OCI-LY1 (cell line): ENCODE measurements around the gene LCMT1.

Source experiments
- EZH2 ChIP-seq: fragments of 200-600 bp; sonication (generic), shearing (Covaris generic); IDR thresholded peaks from 2 replicates; pipeline ENCODE4 v1.8.0; 2017; ENCODE audit warnings: borderline replicate concordance, mixed run types, mild to moderate bottlenecking, antibody characterized with exemption, low read length, moderate library complexity, mixed read lengths
- TF ChIP-seq, protein P1 (sequence below): fragments of 200-600 bp; sonication (generic), shearing (Covaris generic); IDR thresholded peaks from 2 replicates; pipeline ENCODE4 v1.5.1; 2017; ENCODE audit warnings: mild to moderate bottlenecking, antibody characterized with exemption, low read length, moderate library complexity, mixed read lengths

GRCh38 chr16:25135254-25135878 lies 23.8 kb downstream of the LCMT1 start:
- TF ChIP-seq, protein P1, sequence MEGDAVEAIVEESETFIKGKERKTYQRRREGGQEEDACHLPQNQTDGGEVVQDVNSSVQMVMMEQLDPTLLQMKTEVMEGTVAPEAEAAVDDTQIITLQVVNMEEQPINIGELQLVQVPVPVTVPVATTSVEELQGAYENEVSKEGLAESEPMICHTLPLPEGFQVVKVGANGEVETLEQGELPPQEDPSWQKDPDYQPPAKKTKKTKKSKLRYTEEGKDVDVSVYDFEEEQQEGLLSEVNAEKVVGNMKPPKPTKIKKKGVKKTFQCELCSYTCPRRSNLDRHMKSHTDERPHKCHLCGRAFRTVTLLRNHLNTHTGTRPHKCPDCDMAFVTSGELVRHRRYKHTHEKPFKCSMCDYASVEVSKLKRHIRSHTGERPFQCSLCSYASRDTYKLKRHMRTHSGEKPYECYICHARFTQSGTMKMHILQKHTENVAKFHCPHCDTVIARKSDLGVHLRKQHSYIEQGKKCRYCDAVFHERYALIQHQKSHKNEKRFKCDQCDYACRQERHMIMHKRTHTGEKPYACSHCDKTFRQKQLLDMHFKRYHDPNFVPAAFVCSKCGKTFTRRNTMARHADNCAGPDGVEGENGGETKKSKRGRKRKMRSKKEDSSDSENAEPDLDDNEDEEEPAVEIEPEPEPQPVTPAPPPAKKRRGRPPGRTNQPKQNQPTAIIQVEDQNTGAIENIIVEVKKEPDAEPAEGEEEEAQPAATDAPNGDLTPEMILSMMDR, result no peak
- TF ChIP-seq EZH2, result no peak
